LNCaP clone FGC (cell line): ENCODE measurements around the gene TRIM47.

Experiments
- DNase-seq: peaks from one replicate; pipeline ENCODE4 v3.0.0-alpha.2; 2011; ENCODE audit warnings: low read depth
- H3K4me3 ChIP-seq: 2 replicates; pipeline ENCODE4 v1.5.1; 2011; ENCODE audit warnings: mild to moderate bottlenecking, low read depth, low read length, control low read depth
- CTCF ChIP-seq: IDR thresholded peaks from 2 replicates; pipeline ENCODE4 v1.5.1; 2012; ENCODE audit warnings: mild to moderate bottlenecking; ENCODE audit not compliant: control insufficient read depth, insufficient read depth; ENCODE audit errors: extremely low read depth

Gene TRIM47

GRCh38 chr17:75880266-75880665, 1.9 kb upstream of the TRIM47 start:
- DNase-seq: no peak
- no peak for TF ChIP-seq CTCF

GRCh38 chr17:75877752-75878173, 618 bp downstream of the TRIM47 start:
- H3K4me3 ChIP-seq: peak overlapping the region; percentile 58
- DNase-seq: peak; percentile 59
- TF ChIP-seq CTCF: peak; percentile 71

More at GRCh38 chr17:75880266-75880665, 1.9 kb upstream of the TRIM47 start:
- no peak overlapping the region for H3K4me3 ChIP-seq

- DNase-seq: no peak
- no peak for TF ChIP-seq CTCF
- peak overlapping the region; percentile 58 for H3K4me3 ChIP-seq
Observed at GRCh38 chr17:75876938-75877751, 1.2 kb downstream of the TRIM47 start.

- no peak for DNase-seq
- TF ChIP-seq CTCF: 0 out of 2 replicates have a peak, but pooled peaks have one; percentile 2
- peak overlapping the region; percentile 58 for H3K4me3 ChIP-seq
Observed at GRCh38 chr17:75876190-75876937, 2.0 kb downstream of the TRIM47 start.

GRCh38 chr17:75875940-75876189, 2.5 kb downstream of the TRIM47 start:
- no peak for TF ChIP-seq CTCF
- H3K4me3 ChIP-seq: peak overlapping the region; percentile 58
- DNase-seq: no peak

GRCh38 chr17:75875182-75875939, 3.0 kb downstream of the TRIM47 start:
- H3K4me3 ChIP-seq: peak overlapping the region; percentile 58
- DNase-seq: no peak
- no peak for TF ChIP-seq CTCF
